SK-N-MC (cell line): ENCODE results near the gene ANKS1B.

ENCODE experiments used
- EZH2 ChIP-seq: fragments of 200-600 bp; sonication (generic); IDR thresholded peaks from one replicate; pipeline ENCODE4 v1.6.1; 2017; ENCODE audit warnings: antibody characterized with exemption
- FOXP2 ChIP-seq: optimal IDR thresholded peaks from 2 replicates; pipeline ENCODE3; 2011; ENCODE audit warnings: mild to moderate bottlenecking, moderate library complexity; ENCODE audit not compliant: insufficient read depth; ENCODE audit errors: extremely low read length, control extremely low read depth
- POLR2AphosphoS5 ChIP-seq: IDR thresholded peaks from 2 replicates; pipeline ENCODE4 v1.6.1; 2012; ENCODE audit warnings: mild to moderate bottlenecking, low read depth, low read length, borderline replicate concordance

GRCh38 chr12:98828802-98829600 is 1155.7 kb downstream of the ANKS1B start:
- TF ChIP-seq POLR2AphosphoS5 (no peak), EZH2 (no peak), FOXP2 (no peak)
